HG03097 (cell line): Measurements from ENCODE around the gene AFAP1.

ENCODE experiments used
- ATAC-seq: cut with Tn5 transposase; IDR thresholded peaks from one replicate; pipeline ENCODE4 v1.9.1; 2021; ENCODE audit not compliant: unreplicated experiment, low FRiP score

The AFAP1 gene

GRCh38 chr4:7811536-7812191, 128.0 kb downstream of the AFAP1 start:
- no peak for ATAC-seq

GRCh38 chr4:7810783-7811535, 128.7 kb downstream of the AFAP1 start:
- ATAC-seq, result no peak

GRCh38 chr4:7808752-7809151, 130.9 kb downstream of the AFAP1 start:
- ATAC-seq, result no peak

- no peak for ATAC-seq
Measured at GRCh38 chr4:7808181-7808580, 131.5 kb downstream of the AFAP1 start.

- ATAC-seq, result no peak
Measured at GRCh38 chr4:7807351-7807921, 132.2 kb downstream of the AFAP1 start.

- ATAC-seq, result no peak
Measured at GRCh38 chr4:7806338-7807090, 133.1 kb downstream of the AFAP1 start.

GRCh38 chr4:7805533-7806337, 133.9 kb downstream of the AFAP1 start:
- no peak for ATAC-seq

- ATAC-seq, result no peak
Measured at GRCh38 chr4:7804756-7805385, 134.8 kb downstream of the AFAP1 start.

GRCh38 chr4:7803992-7804755, 135.5 kb downstream of the AFAP1 start:
- no peak for ATAC-seq

- no peak for ATAC-seq
Measured at GRCh38 chr4:7803371-7803770, 136.3 kb downstream of the AFAP1 start.

GRCh38 chr4:7802093-7802726, 137.5 kb downstream of the AFAP1 start:
- ATAC-seq, result no peak

- no peak for ATAC-seq
Measured at GRCh38 chr4:7801641-7802040, 138.0 kb downstream of the AFAP1 start.

GRCh38 chr4:7801001-7801400, 138.7 kb downstream of the AFAP1 start:
- ATAC-seq, result no peak

GRCh38 chr4:7800410-7800809, 139.3 kb downstream of the AFAP1 start:
- ATAC-seq, result no peak

- no peak for ATAC-seq
Measured at GRCh38 chr4:7799736-7800135, 139.9 kb downstream of the AFAP1 start.

GRCh38 chr4:7799306-7799705, 140.4 kb downstream of the AFAP1 start:
- ATAC-seq, result no peak

- ATAC-seq, result no peak
Measured at GRCh38 chr4:7798178-7798995, 141.3 kb downstream of the AFAP1 start.

GRCh38 chr4:7797330-7797729, 142.3 kb downstream of the AFAP1 start:
- no peak for ATAC-seq
